Activated CD4-positive, alpha-beta T cell treated with anti-CD3 and anti-CD28 coated beads, Interleukin-2, amount 10 ng/mL, durations not matched to agents 24 days and 14 days (primary cell): ENCODE measurements around the gene CACNA1C. TPM values are rescaled to one million over a fixed set of nuclear protein-coding genes. Genes with fewer than 3 reads are reported as not detected.

Experiments
- DNase-seq: peaks from one replicate; pipeline ENCODE4 v3.0.0; 2022
- H3K27ac Mint-ChIP-seq: one replicate; pipeline ENCODE4 v1.8.0; 2022; ENCODE audit warnings: mild to moderate bottlenecking, mixed read lengths
- H3K27me3 Mint-ChIP-seq: one replicate; pipeline ENCODE4 v1.8.0; 2022; ENCODE audit warnings: mixed read lengths
- H3K36me3 Mint-ChIP-seq: one replicate; pipeline ENCODE4 v1.8.0; 2022; ENCODE audit warnings: low read depth, mild to moderate bottlenecking, mixed read lengths
- H3K4me1 Mint-ChIP-seq: one replicate; pipeline ENCODE4 v1.8.0; 2021; ENCODE audit warnings: mixed read lengths
- H3K4me3 Mint-ChIP-seq: one replicate; pipeline ENCODE4 v1.8.0; 2022; ENCODE audit warnings: mild to moderate bottlenecking, moderate library complexity, mixed read lengths
- H3K9me3 Mint-ChIP-seq: one replicate; pipeline ENCODE4 v1.8.0; 2021; ENCODE audit warnings: mixed read lengths
- intact Hi-C: fragments of 100-400 bp; cut with micrococcal nuclease; formaldehyde crosslinking; loops from one replicate; pipeline ENCODE4 v1.15.1; 2023
- total RNA-seq: library from RNA; stranded (reverse); gene quantifications from 2 replicates; pipeline ENCODE4 v1.2.3, GENCODE V29; 2022

Gene CACNA1C
- total RNA-seq, 1 donor from 2014 or later = 0.07 TPM

- H3K4me3 Mint-ChIP-seq = no peak overlapping the region
- H3K27ac Mint-ChIP-seq = no peak overlapping the region
- no peak for DNase-seq
- peaks cover 5% of the 10 kb centered on the region for H3K4me1 Mint-ChIP-seq
- peaks cover 23% of the 10 kb centered on the region for H3K27me3 Mint-ChIP-seq
- intact Hi-C loops = no loop called here
- H3K36me3 Mint-ChIP-seq = no peaks in the 10 kb centered on the region
- H3K9me3 Mint-ChIP-seq = no peaks in the 10 kb centered on the region
These were observed 441.9 kb downstream of the CACNA1C start for GRCh38 chr12:2494486-2495192.

- Mint-ChIP-seq H3K36me3 (no peaks in the 10 kb centered on the region), H3K4me3 (no peak overlapping the region), H3K27me3 (peaks cover 24% of the 10 kb centered on the region), H3K9me3 (no peaks in the 10 kb centered on the region), H3K27ac (no peak overlapping the region), H3K4me1 (peaks cover 5% of the 10 kb centered on the region)
- intact Hi-C loops = no loop called here
- no peak for DNase-seq
These were observed 442.8 kb downstream of the CACNA1C start for GRCh38 chr12:2495417-2496112.

- Mint-ChIP-seq H3K9me3 (no peaks in the 10 kb centered on the region), H3K4me3 (no peak overlapping the region), H3K27me3 (peaks cover 23% of the 10 kb centered on the region), H3K27ac (no peak overlapping the region), H3K36me3 (no peaks in the 10 kb centered on the region), H3K4me1 (peaks cover 13% of the 10 kb centered on the region)
- DNase-seq = no peak
- intact Hi-C loops = no loop called here
These were observed 446.2 kb downstream of the CACNA1C start for GRCh38 chr12:2498964-2499500.

- no peak overlapping the region for H3K27ac Mint-ChIP-seq
- no peak overlapping the region for H3K4me3 Mint-ChIP-seq
- H3K27me3 Mint-ChIP-seq = peaks cover 14% of the 10 kb centered on the region
- no peak for DNase-seq
- peaks cover 8% of the 10 kb centered on the region for H3K4me1 Mint-ChIP-seq
- intact Hi-C loops = no loop called here
- no peaks in the 10 kb centered on the region for H3K9me3 Mint-ChIP-seq
- no peaks in the 10 kb centered on the region for H3K36me3 Mint-ChIP-seq
These were observed 448.8 kb downstream of the CACNA1C start for GRCh38 chr12:2501464-2502191.

- DNase-seq = no peak
- Mint-ChIP-seq H3K9me3 (no peaks in the 10 kb centered on the region), H3K27ac (no peak overlapping the region), H3K4me1 (peaks cover 8% of the 10 kb centered on the region), H3K27me3 (peaks cover 12% of the 10 kb centered on the region), H3K4me3 (no peak overlapping the region), H3K36me3 (no peaks in the 10 kb centered on the region)
- intact Hi-C loops = no loop called here
These were observed 450.2 kb downstream of the CACNA1C start for GRCh38 chr12:2503036-2503435.

- Mint-ChIP-seq H3K27ac (no peak overlapping the region), H3K4me1 (peaks cover 8% of the 10 kb centered on the region), H3K4me3 (no peak overlapping the region), H3K9me3 (no peaks in the 10 kb centered on the region), H3K27me3 (peaks cover 12% of the 10 kb centered on the region), H3K36me3 (no peaks in the 10 kb centered on the region)
- intact Hi-C loops = no loop called here
- no peak for DNase-seq
These were observed 451.0 kb downstream of the CACNA1C start for GRCh38 chr12:2503762-2504161.

- intact Hi-C loops = no loop called here
- peaks cover 8% of the 10 kb centered on the region for H3K4me1 Mint-ChIP-seq
These were observed 451.8 kb downstream of the CACNA1C start for GRCh38 chr12:2504577-2504976.

GRCh38 chr12:2507814-2508213 lies 455.0 kb downstream of the CACNA1C start:
- Mint-ChIP-seq H3K36me3 (no peaks in the 10 kb centered on the region), H3K4me3 (no peak overlapping the region), H3K9me3 (no peaks in the 10 kb centered on the region), H3K27me3 (peaks cover 4% of the 10 kb centered on the region), H3K4me1 (no peaks in the 10 kb centered on the region), H3K27ac (no peak overlapping the region)
- intact Hi-C loops = no loop called here
- no peak for DNase-seq

More at GRCh38 chr12:2504577-2504976, 451.8 kb downstream of the CACNA1C start:
- Mint-ChIP-seq H3K27ac (no peak overlapping the region), H3K9me3 (no peaks in the 10 kb centered on the region), H3K27me3 (peaks cover 12% of the 10 kb centered on the region), H3K4me3 (no peak overlapping the region), H3K36me3 (no peaks in the 10 kb centered on the region)
- no peak for DNase-seq

GRCh38 chr12:2509137-2509536 lies 456.4 kb downstream of the CACNA1C start:
- Mint-ChIP-seq H3K4me1 (peaks cover 3% of the 10 kb centered on the region), H3K27ac (no peak overlapping the region), H3K27me3 (peaks cover 4% of the 10 kb centered on the region), H3K4me3 (no peak overlapping the region), H3K36me3 (no peaks in the 10 kb centered on the region), H3K9me3 (no peaks in the 10 kb centered on the region)
- intact Hi-C loops = no loop called here
- no peak for DNase-seq

GRCh38 chr12:2510045-2510444 lies 457.3 kb downstream of the CACNA1C start:
- intact Hi-C loops = loop anchor here (10.0 kb wide), 1 partner anchor 65 kb away; no protein-coding TSS in a partner anchor

GRCh38 chr12:2513141-2514037 lies 460.6 kb downstream of the CACNA1C start:
- DNase-seq = no peak
- intact Hi-C loops = loop anchor here (10.0 kb wide), 1 partner anchor 61 kb away; no protein-coding TSS in a partner anchor
- Mint-ChIP-seq H3K4me1 (peaks cover 3% of the 10 kb centered on the region), H3K4me3 (no peak overlapping the region), H3K9me3 (no peaks in the 10 kb centered on the region), H3K27ac (no peak overlapping the region), H3K36me3 (no peaks in the 10 kb centered on the region), H3K27me3 (no peaks in the 10 kb centered on the region)

More at GRCh38 chr12:2510045-2510444, 457.3 kb downstream of the CACNA1C start:
- H3K27ac Mint-ChIP-seq = no peak overlapping the region
- peaks cover 3% of the 10 kb centered on the region for H3K4me1 Mint-ChIP-seq
- H3K4me3 Mint-ChIP-seq = no peak overlapping the region
- DNase-seq = no peak
- H3K27me3 Mint-ChIP-seq = peaks cover 4% of the 10 kb centered on the region
- no peaks in the 10 kb centered on the region for H3K36me3 Mint-ChIP-seq
- no peaks in the 10 kb centered on the region for H3K9me3 Mint-ChIP-seq

- no peak overlapping the region for H3K4me3 Mint-ChIP-seq
- no peak overlapping the region for H3K27ac Mint-ChIP-seq
These were observed 461.2 kb downstream of the CACNA1C start for GRCh38 chr12:2514038-2514340.

GRCh38 chr12:2520722-2521246 lies 468.0 kb downstream of the CACNA1C start:
- Mint-ChIP-seq H3K9me3 (peaks cover 8% of the 10 kb centered on the region), H3K27me3 (no peaks in the 10 kb centered on the region), H3K4me3 (no peak overlapping the region), H3K4me1 (no peaks in the 10 kb centered on the region), H3K27ac (no peak overlapping the region), H3K36me3 (no peaks in the 10 kb centered on the region)
- DNase-seq = no peak
- intact Hi-C loops = no loop called here

More at GRCh38 chr12:2514038-2514340, 461.2 kb downstream of the CACNA1C start:
- no peaks in the 10 kb centered on the region for H3K36me3 Mint-ChIP-seq
- intact Hi-C loops = loop anchor here (10.0 kb wide), 1 partner anchor 61 kb away; no protein-coding TSS in a partner anchor
- no peaks in the 10 kb centered on the region for H3K9me3 Mint-ChIP-seq
- no peaks in the 10 kb centered on the region for H3K27me3 Mint-ChIP-seq
- DNase-seq = no peak
- H3K4me1 Mint-ChIP-seq = peaks cover 3% of the 10 kb centered on the region
